Ovary (tissue), 9 donors: ENCODE results near the gene FGGY. TPM values are rescaled to one million over a fixed set of nuclear protein-coding genes. Genes with fewer than 3 reads are reported as not detected.

Source experiments
- DNase-seq, 5 donors: peaks; one replicate each; pipeline ENCODE4 v3.0.0-alpha.2; 2019 to 2020
- H3K27ac ChIP-seq, 2 donors: fragments of 200-600 bp; one replicate each; pipeline versions ENCODE4 v1.5.1 to v1.8.0; 2019 to 2022
- H3K27me3 ChIP-seq: fragments of 200-600 bp; one replicate; pipeline ENCODE4 v1.8.0; 2022
- H3K36me3 ChIP-seq: fragments of 200-600 bp; sonication (generic); one replicate; pipeline ENCODE4 v1.5.1; 2019
- H3K4me1 ChIP-seq: one replicate; pipeline ENCODE4 v1.8.1; 2013; ENCODE audit warnings: mild to moderate bottlenecking, moderate library complexity; ENCODE audit not compliant: insufficient read depth
- H3K4me3 ChIP-seq: fragments of 200-600 bp; sonication (generic); one replicate; pipeline ENCODE4 v1.5.1; 2017
- H3K9me3 ChIP-seq, 2 donors: fragments of 200-600 bp in 1 of 2; sonication (generic) in 1 of 2; one replicate each; pipeline versions ENCODE4 v1.5.1 to v1.8.1; 2013 to 2019; ENCODE audit warnings: mild to moderate bottlenecking in 1 of 2, moderate library complexity in 1 of 2
- CTCF ChIP-seq, 3 donors: fragments of 450-650 bp in 2 of 3; fragments of 200-600 bp in 1 of 3; IDR thresholded peaks; one replicate each; pipeline versions ENCODE4 v1.5.1 to v1.8.0; 2016 to 2022; ENCODE audit warnings: antibody characterized with exemption in 3 of 3, mild to moderate bottlenecking in 1 of 3
- EP300 ChIP-seq: sonication (generic); formaldehyde crosslinking; IDR thresholded peaks from one replicate; pipeline ENCODE4 v1.6.1; 2017; ENCODE audit warnings: antibody characterized with exemption
- POLR2A ChIP-seq: fragments of 450-650 bp; IDR thresholded peaks from one replicate; pipeline ENCODE4 v1.6.1; 2017; ENCODE audit warnings: antibody characterized with exemption, mild to moderate bottlenecking, moderate library complexity
- WGBS, 3 donors: extraction: QIAGEN DNeasy Blood & Tissue Kit in 1 of 3; methylation state at CpG; one replicate each; pipeline versions ENCODE4 v1.1.5 to v1.1.7; 2013 to 2017; 5-methylcytosine and 5-hydroxymethylcytosine counted together
- intact Hi-C, 4 donors: fragments of 100-400 bp; cut with DNase I; formaldehyde crosslinking; loops; one replicate each; pipeline versions ENCODE4 v1.11.0 to v1.15.1; 2022 to 2023
- polyA plus RNA-seq, 2 donors: library from polyadenylated mRNA; stranded (reverse); fragments of 200-250 nt in 1 of 2; fragments of 350-450 nt in 1 of 2; fragmentation: Illumina TruSeq in 1 of 2; extraction: RNeasy Lipid Tissue Mini Kit (QIAGEN cat#74804) in 1 of 2; gene quantifications; one replicate each; pipeline ENCODE4 v1.2.3, GENCODE V29; 2013 to 2014
- total RNA-seq, 7 donors: library from RNA; depleted of rRNA in 2 of 7; stranded (reverse); fragments of >200 nt in 2 of 7; fragmentation: NEBNext Ultra II Directional in 3 of 7; extraction: Animal tissue kit (Norgen Biotek cat#: 25700) in 3 of 7; gene quantifications; one replicate each; pipeline versions ENCODE4 v1.1.0 to v1.2.4, GENCODE V29; 2016 to 2023
- donor health status: DM: no; HTN: no; CAD: no; lungs with moderate emphysema.
- donor health status: DM: no; HTN: no; CAD: no.
- donor health status: Bipolar disorder and iron deficiency.
- donor health status: DM: yes; HTN: yes; CAD: no.
- donor health status: DM: no; HTN: no; CAD: no.
- donor health status: DM: yes; HTN: yes; CAD: no.

The FGGY gene
- total and polyA plus RNA-seq, 9 donors: 7.9 to 62.0 (median 44.7) TPM

- Histone ChIP-seq H3K4me1 (no peaks in the 10 kb centered on the region), H3K36me3 (no peaks in the 10 kb centered on the region), H3K27ac (no peak overlapping the region), H3K27me3 (no peaks in the 10 kb centered on the region), H3K9me3 (no peaks in the 10 kb centered on the region), H3K4me3 (no peak overlapping the region)
- TF ChIP-seq CTCF (IDR thresholded peaks at IDR 0.05) (no peak), POLR2A (no peak), EP300 (no peak)
- 69 to 78% (median 73%) methylated on average over 3 of the region's 3 CpGs for WGBS, 3 donors
- intact Hi-C loops: no loop called here
- DNase-seq: no peak
These were observed 320.5 kb downstream of the FGGY start for GRCh38 chr1:59617434-59617833.

GRCh38 chr1:59619557-59619956, 322.7 kb downstream of the FGGY start:
- no peak for TF ChIP-seq POLR2A
- no peak for TF ChIP-seq EP300
- no peak for TF ChIP-seq CTCF (IDR thresholded peaks at IDR 0.05)
- Histone ChIP-seq H3K27ac (no peak overlapping the region), H3K4me1 (no peaks in the 10 kb centered on the region), H3K4me3 (no peak overlapping the region), H3K9me3 (no peaks in the 10 kb centered on the region), H3K36me3 (no peaks in the 10 kb centered on the region), H3K27me3 (no peaks in the 10 kb centered on the region)
- no peak for DNase-seq
- 93 to 99% (median 94%) methylated on average over 2 of the region's 2 CpGs for WGBS, 3 donors
- intact Hi-C loops: no loop called here

- intact Hi-C loops: no loop called here
- Histone ChIP-seq H3K9me3 (no peaks in the 10 kb centered on the region), H3K36me3 (no peaks in the 10 kb centered on the region), H3K4me3 (no peak overlapping the region), H3K27ac (no peak overlapping the region), H3K4me1 (no peaks in the 10 kb centered on the region), H3K27me3 (no peaks in the 10 kb centered on the region)
- no peak for DNase-seq
- TF ChIP-seq POLR2A: no peak
- TF ChIP-seq CTCF (IDR thresholded peaks at IDR 0.05): no peak
- no peak for TF ChIP-seq EP300
These were observed 328.5 kb downstream of the FGGY start for GRCh38 chr1:59625384-59625783.

GRCh38 chr1:59631561-59632255, 334.8 kb downstream of the FGGY start:
- WGBS, 3 donors: 83 to 86% (median 85%) methylated on average over 1 of the region's 1 CpG
- H3K27ac ChIP-seq: no peak overlapping the region
- no peaks in the 10 kb centered on the region for H3K4me1 ChIP-seq

GRCh38 chr1:59635097-59635496, 338.2 kb downstream of the FGGY start:
- no peaks in the 10 kb centered on the region for H3K27me3 ChIP-seq
- no peaks in the 10 kb centered on the region for H3K9me3 ChIP-seq
- intact Hi-C loops: no loop called here
- H3K27ac ChIP-seq: no peak overlapping the region
- H3K36me3 ChIP-seq: no peaks in the 10 kb centered on the region
- no peak overlapping the region for H3K4me3 ChIP-seq
- no peaks in the 10 kb centered on the region for H3K4me1 ChIP-seq
- DNase-seq: no peak
- WGBS, 3 donors: 93 to 100% (median 96%) methylated on average over 2 of the region's 2 CpGs
- TF ChIP-seq POLR2A: no peak
- TF ChIP-seq EP300: no peak
- no peak for TF ChIP-seq CTCF (IDR thresholded peaks at IDR 0.05)

More at GRCh38 chr1:59631561-59632255, 334.8 kb downstream of the FGGY start:
- Histone ChIP-seq H3K9me3 (no peaks in the 10 kb centered on the region), H3K27me3 (no peaks in the 10 kb centered on the region), H3K36me3 (no peaks in the 10 kb centered on the region), H3K4me3 (no peak overlapping the region)
- TF ChIP-seq POLR2A (no peak), EP300 (no peak)
- DNase-seq: no peak
- intact Hi-C loops: no loop called here
